NCI-H526 treated with DMSO at 0.1 percent for 48 hours (cell line): ENCODE results near the gene NCMAP.

Experiments
- DNase-seq: peaks from one replicate; lab custom pipeline; 2025; lab: John Stamatoyannopoulos, UW

The NCMAP gene

GRCh38 chr1:24570265-24571125 lies 14.6 kb downstream of the NCMAP start:
- no peak for DNase-seq

- DNase-seq: no peak
These were observed 16.4 kb downstream of the NCMAP start for GRCh38 chr1:24572301-24572700.

GRCh38 chr1:24575905-24576587 lies 20.2 kb downstream of the NCMAP start:
- DNase-seq: no peak

- no peak for DNase-seq
These were observed 23.0 kb downstream of the NCMAP start for GRCh38 chr1:24578846-24579245.

GRCh38 chr1:24580756-24581155 lies 24.9 kb downstream of the NCMAP start:
- DNase-seq: no peak

GRCh38 chr1:24584171-24584647 lies 28.3 kb downstream of the NCMAP start:
- no peak for DNase-seq

- no peak for DNase-seq
These were observed 30.2 kb downstream of the NCMAP start for GRCh38 chr1:24586119-24586518.

GRCh38 chr1:24586970-24587820 lies 31.3 kb downstream of the NCMAP start:
- DNase-seq: peak; percentile 27

- no peak for DNase-seq
These were observed 32.7 kb downstream of the NCMAP start for GRCh38 chr1:24588573-24588972.

GRCh38 chr1:24589200-24589599 lies 33.3 kb downstream of the NCMAP start:
- DNase-seq: no peak

GRCh38 chr1:24591781-24592180 lies 35.9 kb downstream of the NCMAP start:
- no peak for DNase-seq

GRCh38 chr1:24594328-24594598 lies 38.4 kb downstream of the NCMAP start:
- no peak for DNase-seq

- no peak for DNase-seq
These were observed 40.6 kb downstream of the NCMAP start for GRCh38 chr1:24596401-24596880.

GRCh38 chr1:24599265-24599664 lies 43.4 kb downstream of the NCMAP start:
- DNase-seq: no peak

GRCh38 chr1:24600551-24600950 lies 44.7 kb downstream of the NCMAP start:
- DNase-seq: no peak

GRCh38 chr1:24605534-24606295 lies 49.8 kb downstream of the NCMAP start:
- no peak for DNase-seq

- no peak for DNase-seq
These were observed 50.4 kb downstream of the NCMAP start for GRCh38 chr1:24606296-24606605.

GRCh38 chr1:24606621-24607020 lies 50.7 kb downstream of the NCMAP start:
- DNase-seq: no peak

- no peak for DNase-seq
These were observed 54.1 kb downstream of the NCMAP start for GRCh38 chr1:24609949-24610517.

- DNase-seq: no peak
These were observed 63.5 kb downstream of the NCMAP start for GRCh38 chr1:24619376-24619775.

GRCh38 chr1:24620678-24621077 lies 64.8 kb downstream of the NCMAP start:
- no peak for DNase-seq

- no peak for DNase-seq
These were observed 65.2 kb downstream of the NCMAP start for GRCh38 chr1:24621121-24621520.
